ENCODE data around the gene EME1.
"Not testable (repeated sequence)": the region's sequence is repeated elsewhere in the genome, so short reads cannot be mapped to it uniquely, and the experiment has no call there.

The EME1 gene

GRCh38 chr17:50396261-50397110, 23.5 kb downstream of the EME1 start:
- peak; percentile 12 to 25 for DNase-seq

- DNase-seq = peak; percentile 89 to 90
These were observed 24.3 kb downstream of the EME1 start, which contains the start of gene LRRC59 for GRCh38 chr17:50397111-50397918. Gene LRRC59, minus strand, starts transcription at chr17:50397523. Its CDS starts 206 bp downstream, at chr17:50397317.

DNA sequence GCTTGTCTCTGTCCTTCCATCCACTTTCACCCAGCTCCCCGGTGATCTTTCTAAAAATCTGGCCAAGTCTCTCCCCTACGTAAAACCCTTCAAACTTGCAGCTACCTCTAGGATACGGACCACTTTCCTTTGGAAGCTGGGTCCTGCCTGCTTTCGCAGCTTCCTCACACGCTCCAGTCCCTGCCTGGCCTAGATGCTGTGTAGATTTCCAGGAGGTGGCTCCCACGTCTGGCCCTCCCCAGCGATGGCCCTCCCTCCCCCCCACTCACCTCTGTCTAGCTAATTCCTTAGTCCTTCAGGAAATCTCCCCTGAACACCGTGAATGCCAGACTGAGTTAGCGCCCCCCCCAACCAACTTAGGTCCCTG, 24.9 kb downstream of the EME1 start:
- no peak for DNase-seq

- DNase-seq = not testable (repeated sequence)
These were observed 25.6 kb downstream of the EME1 start for GRCh38 chr17:50398672-50399071.

DNA sequence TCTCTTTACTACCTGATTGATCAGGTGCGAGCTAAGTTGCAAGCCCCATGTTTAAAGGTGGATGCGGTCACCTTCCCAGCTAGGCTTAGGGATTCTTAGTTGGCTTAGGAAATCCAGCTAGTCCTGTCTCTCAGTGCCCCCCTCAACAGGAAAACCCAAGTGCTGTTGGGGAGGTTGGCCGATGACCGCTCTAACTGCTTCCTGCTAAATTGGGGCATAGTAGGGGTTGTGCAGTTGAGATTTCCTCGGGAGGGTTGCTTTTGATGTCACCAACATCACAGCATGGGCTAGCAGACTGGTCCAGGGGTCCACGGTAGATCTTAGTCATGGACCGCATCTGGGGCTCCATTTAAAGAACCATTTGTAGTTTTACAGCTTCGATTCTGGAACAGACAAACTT, 26.6 kb downstream of the EME1 start:
- not testable (repeated sequence) for DNase-seq

- not testable (repeated sequence) for DNase-seq
These were observed 32.3 kb downstream of the EME1 start for GRCh38 chr17:50405351-50405750.

- DNase-seq = no peak
These were observed 33.5 kb downstream of the EME1 start for GRCh38 chr17:50406578-50406977.

DNA sequence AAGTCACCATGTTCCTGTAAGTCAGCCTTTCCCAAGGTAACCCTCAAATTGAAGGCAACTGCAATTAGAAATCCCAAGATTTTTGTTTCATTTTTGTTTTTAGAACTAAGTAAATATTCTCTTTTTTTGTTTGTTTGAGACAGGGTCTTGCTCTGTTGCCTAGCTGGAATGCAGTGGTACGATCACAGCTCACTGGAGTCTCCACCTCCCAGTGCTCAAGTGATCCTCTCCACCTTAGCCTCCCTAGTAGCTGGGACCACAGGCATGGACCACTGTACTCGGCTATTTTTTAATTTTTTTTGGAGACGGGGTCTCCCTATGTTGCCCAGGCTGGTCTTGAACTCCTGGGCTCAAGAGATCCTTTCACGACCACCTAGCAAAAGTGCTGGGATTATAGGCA, 34.9 kb downstream of the EME1 start:
- DNase-seq = no peak

GRCh38 chr17:50412188-50412732, 39.2 kb downstream of the EME1 start:
- DNase-seq = no peak

DNA sequence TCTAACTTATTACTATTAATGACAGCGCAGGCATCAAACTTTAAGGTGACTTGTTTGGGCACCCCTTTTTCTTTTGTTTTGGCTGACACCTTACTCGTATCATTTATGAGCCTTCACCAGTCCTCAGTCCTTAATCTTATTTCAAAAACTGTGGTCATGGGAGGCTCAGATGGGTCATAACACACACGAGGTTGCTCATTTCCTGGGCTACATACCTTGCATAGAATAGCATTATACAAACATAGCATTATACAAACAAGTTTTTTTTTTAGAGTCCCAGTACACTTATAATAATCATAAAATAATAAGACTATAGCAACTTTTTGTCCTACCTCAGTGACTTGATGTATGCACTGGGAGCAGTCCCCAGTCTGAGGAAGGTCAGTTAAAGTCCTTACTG, 41.8 kb downstream of the EME1 start:
- DNase-seq = no peak

GRCh38 chr17:50419577-50419976, 46.5 kb downstream of the EME1 start:
- not testable (repeated sequence) for DNase-seq

GRCh38 chr17:50420419-50421112, 47.5 kb downstream of the EME1 start:
- no peak for DNase-seq

GRCh38 chr17:50421308-50422051, 48.5 kb downstream of the EME1 start:
- DNase-seq = no peak

- DNase-seq = no peak
These were observed 49.7 kb downstream of the EME1 start for GRCh38 chr17:50422738-50423137.

DNA sequence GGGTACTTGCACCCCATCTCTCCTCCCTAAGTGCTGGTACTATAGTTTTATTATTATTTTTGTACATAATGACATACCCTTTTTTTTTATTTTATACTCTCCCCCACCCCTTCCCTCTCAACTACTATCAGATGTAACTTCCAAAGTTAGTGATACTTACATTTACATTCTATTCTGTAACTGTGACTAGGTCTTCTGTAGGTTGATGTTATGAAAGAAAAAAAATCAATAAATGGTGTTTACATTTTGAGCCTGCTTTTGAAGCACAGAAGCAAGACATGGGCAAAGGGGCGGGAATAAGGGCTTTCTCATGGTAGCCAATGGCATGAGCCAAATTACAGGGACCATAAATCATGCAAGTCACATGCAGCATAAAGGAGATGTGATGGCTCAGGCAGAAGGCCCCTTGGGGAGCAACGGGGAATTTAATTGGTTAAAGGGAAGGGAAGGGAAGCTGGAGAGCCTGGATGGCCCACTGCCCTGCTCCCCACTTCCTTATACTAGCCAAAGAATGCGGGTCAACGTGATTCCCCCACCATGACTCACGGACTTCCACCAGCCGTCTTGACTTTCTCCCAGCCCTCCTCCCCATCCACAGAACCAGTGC, 50.6 kb downstream of the EME1 start:
- DNase-seq = no peak

GRCh38 chr17:50424246-50424995, 51.4 kb downstream of the EME1 start:
- DNase-seq = no peak

DNA sequence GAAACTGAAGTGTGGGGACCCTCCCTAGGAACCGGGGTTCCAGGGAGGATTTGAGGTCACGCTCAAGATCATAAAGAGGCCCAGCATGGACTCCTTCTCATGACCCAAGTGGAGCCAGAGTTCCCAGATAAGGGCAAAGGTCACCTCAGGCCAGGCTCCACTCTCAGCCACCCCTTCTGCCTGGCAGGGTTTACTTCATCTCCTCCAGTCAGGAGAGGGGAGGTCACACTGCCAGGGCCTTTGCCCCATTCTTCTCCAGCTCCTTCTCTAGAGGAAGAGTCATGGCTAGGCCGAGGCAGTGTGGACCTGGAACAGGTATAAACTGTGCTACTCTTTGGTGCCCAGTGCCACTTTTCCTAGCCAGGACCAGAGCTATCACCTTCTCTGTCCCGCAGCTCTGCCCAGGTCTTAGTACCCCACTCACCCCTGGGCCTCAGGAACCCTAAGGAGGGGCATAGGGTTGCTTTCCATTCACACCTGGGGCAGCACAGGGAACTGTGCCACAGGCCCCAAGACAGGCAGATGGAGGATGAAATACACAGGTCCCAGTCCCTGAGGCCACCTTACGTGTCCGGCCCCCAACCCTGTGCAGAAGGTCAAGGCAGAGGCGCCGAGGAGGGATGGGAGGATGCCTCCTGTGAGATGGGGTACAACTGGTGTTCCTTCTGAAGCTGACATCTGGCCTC, 52.1 kb downstream of the EME1 start:
- DNase-seq = no peak

DNA sequence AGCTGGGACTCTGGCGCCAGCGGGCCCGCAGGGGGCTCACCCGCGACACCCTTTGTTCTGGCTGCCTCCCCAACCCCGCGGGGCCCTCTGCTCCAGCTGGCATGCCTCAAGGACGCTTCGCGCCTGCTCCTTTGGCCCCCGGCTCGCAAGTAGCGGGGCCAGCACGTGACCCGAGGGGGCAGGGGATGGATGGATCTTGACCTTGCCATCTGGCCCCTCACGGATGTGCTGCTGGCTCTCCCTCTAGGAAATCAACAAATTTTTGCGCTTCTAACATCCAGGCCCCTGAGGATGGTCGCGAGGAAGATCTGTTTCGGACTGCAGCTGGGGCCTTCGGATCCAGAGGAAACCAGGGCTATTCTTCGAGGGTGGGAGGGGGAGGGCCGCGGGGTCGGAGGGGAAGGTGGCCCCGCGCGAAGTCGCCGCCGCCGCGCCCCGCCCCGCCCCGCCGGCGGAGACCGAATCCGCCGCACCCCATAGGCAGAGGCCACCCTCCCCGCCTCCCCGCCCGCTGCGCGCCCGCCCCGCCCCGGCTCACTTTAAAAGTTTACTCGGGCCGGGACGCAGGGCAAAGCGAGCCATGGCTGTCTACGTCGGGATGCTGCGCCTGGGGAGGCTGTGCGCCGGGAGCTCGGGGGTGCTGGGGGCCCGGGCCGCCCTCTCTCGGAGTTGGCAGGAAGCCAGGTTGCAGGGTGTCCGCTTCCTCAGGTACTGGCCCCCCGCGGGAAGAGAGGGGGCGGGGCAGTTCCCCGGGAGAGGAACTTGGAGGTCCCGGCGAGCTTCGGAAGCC, 52.8 kb downstream of the EME1 start, which contains the start of gene ACSF2:
ACSF2 (plus strand) TSS at position 537 of the 790 bp plus-strand sequence; CDS start at position 581, 44 bp downstream.
- peak; percentile 53 to 72 for DNase-seq

DNA sequence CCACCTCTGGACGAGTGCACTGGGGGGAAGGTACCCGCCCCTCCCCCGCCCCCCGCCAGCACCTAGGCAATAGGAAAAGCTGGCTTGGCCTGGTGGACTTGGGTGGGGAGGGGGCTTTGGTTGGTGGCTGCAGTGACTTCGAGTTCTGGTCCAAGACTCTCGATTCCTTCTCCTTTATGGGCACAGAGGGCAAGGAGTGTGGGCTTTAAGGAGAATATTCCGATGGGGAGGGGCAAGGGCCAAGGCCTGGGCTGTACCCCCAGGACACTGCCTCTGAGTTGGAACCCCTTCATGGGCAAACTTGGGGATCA, 53.4 kb downstream of the EME1 start:
- DNase-seq = no peak
